ENCODE data around the gene COA6. TPM values are rescaled to one million over a fixed set of nuclear protein-coding genes. Genes with fewer than 3 reads are reported as not detected.

The COA6 gene
- total RNA-seq, 1 experiment from 2014 or later, result 47.9 TPM

- Mint-ChIP-seq H3K9me3 (no peaks in the 10 kb centered on the region), H3K4me3 (no peak overlapping the region), H3K36me3 (no peaks in the 10 kb centered on the region), H3K4me1 (peaks cover 5% of the 10 kb centered on the region), H3K27me3 (ENCODE audit: low read depth) (peaks cover 3% of the 10 kb centered on the region; the same call in 1 of the 2 replicates), H3K27ac (no peak overlapping the region)
- CTCF ChIA-PET, result no interaction called here
- ATAC-seq (no peak), DNase-seq (ENCODE audit: low spot score) (no peak)
- POLR2A ChIA-PET, result no interaction called here
- TF ChIP-seq CDX4 (CRISPR knock-in tag; IDR thresholded peaks at IDR 0.05; ENCODE audit: borderline replicate concordance), result no peak
- TF ChIP-seq HMGA2 (CRISPR knock-in tag; IDR thresholded peaks at IDR 0.05), result no peak
- TF ChIP-seq NR3C1 (CRISPR knock-in tag; conservative IDR thresholded peaks at IDR 0.05; ENCODE audit: low read depth), result no peak
- no peak for TF ChIP-seq AR (CRISPR knock-in tag; IDR thresholded peaks at IDR 0.05)
- TF ChIP-seq ESRRA (CRISPR knock-in tag; IDR thresholded peaks at IDR 0.05; ENCODE audit: borderline replicate concordance), result no peak
- no peak for TF ChIP-seq ZNF671 (CRISPR knock-in tag; IDR thresholded peaks at IDR 0.05)
- TF ChIP-seq PREB (CRISPR knock-in tag; IDR thresholded peaks at IDR 0.05; ENCODE audit: borderline replicate concordance), result no peak
- TF ChIP-seq ERG (CRISPR knock-in tag; IDR thresholded peaks at IDR 0.05), result no peak
- TF ChIP-seq CBFB (CRISPR knock-in tag; IDR thresholded peaks at IDR 0.05; ENCODE audit: low read depth), result no peak
- TF ChIP-seq CREM (CRISPR knock-in tag; IDR thresholded peaks at IDR 0.05), result no peak
- no peak for TF ChIP-seq GTF2I (CRISPR knock-in tag; conservative IDR thresholded peaks at IDR 0.05)
- TF ChIP-seq ZNF121 (CRISPR knock-in tag; IDR thresholded peaks at IDR 0.05), result no peak
- no peak for TF ChIP-seq NFYB (CRISPR knock-in tag; conservative IDR thresholded peaks at IDR 0.05; ENCODE audit: low read depth)
- TF ChIP-seq E2F4 (CRISPR knock-in tag; IDR thresholded peaks at IDR 0.05; ENCODE audit: borderline replicate concordance, low read depth), result no peak
- TF ChIP-seq TEAD1 (CRISPR knock-in tag; IDR thresholded peaks at IDR 0.05), result no peak
- no peak for TF ChIP-seq ELF4 (CRISPR knock-in tag; IDR thresholded peaks at IDR 0.05; ENCODE audit: low read depth)
- no peak for TF ChIP-seq FOXK1 (CRISPR knock-in tag; IDR thresholded peaks at IDR 0.05)
- no peak for TF ChIP-seq ZNF512 (CRISPR knock-in tag; IDR thresholded peaks at IDR 0.05; ENCODE audit: borderline replicate concordance)
- no peak for TF ChIP-seq NFE2L1 (CRISPR knock-in tag; IDR thresholded peaks at IDR 0.05)
- TF ChIP-seq ATF1 (CRISPR knock-in tag; IDR thresholded peaks at IDR 0.05), result no peak
Observed at GRCh38 chr1:234369033-234369430, 4.2 kb upstream of the COA6 start.

Data from WTC11 (cell line).